COLO668 (cell line): ENCODE results near the gene NRP1.
A peak's percentile ranks its signal among the peaks of the same experiment; 100 is the strongest.

ENCODE experiments used
- DNase-seq: peaks from one replicate; lab custom pipeline; 2025; ENCODE audit not compliant: unreplicated experiment; lab: John Stamatoyannopoulos, UW

The NRP1 gene

GRCh38 chr10:33267708-33268107 is 66.8 kb downstream of the NRP1 start:
- no peak for DNase-seq

DNA sequence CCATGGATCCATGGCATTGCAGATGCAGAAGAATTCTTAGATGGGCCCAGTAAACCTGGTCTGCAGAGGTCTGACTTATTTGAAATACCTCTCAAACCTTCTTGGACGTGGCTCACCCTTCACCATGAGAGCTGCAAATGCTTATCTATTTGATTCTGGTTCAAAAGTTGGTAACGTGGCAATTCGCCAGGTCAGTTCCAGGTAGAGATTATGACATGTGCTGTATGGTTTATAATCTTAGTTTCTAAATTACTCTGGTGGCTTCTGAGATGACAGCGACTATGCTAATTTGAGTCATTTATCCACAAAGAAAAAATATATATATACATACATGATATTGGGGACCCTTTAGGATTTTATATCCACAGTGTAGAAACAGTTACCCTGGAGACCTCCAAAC is 68.8 kb downstream of the NRP1 start:
- no peak for DNase-seq

- DNase-seq, result no peak
These were observed 71.0 kb downstream of the NRP1 start for GRCh38 chr10:33263453-33263852.

DNA sequence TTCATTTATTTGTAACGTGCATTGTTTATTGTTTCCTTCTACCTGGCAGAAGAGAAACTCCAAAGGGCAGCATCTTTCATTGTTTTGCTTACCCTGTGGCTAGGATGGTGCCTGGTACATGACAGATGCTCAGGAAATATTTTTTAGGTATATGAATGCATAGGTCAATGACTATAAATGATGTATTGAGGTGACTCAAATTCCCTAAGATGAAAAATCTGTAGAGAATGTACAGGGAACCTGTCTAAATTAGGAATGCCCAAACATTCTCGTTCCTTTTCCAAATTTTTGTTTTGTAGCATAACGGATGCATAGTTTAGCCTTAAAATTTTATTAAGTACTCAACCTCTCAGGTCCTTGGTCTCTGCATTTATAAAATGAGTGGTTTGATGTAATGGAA is 71.6 kb downstream of the NRP1 start:
- no peak for DNase-seq

DNA sequence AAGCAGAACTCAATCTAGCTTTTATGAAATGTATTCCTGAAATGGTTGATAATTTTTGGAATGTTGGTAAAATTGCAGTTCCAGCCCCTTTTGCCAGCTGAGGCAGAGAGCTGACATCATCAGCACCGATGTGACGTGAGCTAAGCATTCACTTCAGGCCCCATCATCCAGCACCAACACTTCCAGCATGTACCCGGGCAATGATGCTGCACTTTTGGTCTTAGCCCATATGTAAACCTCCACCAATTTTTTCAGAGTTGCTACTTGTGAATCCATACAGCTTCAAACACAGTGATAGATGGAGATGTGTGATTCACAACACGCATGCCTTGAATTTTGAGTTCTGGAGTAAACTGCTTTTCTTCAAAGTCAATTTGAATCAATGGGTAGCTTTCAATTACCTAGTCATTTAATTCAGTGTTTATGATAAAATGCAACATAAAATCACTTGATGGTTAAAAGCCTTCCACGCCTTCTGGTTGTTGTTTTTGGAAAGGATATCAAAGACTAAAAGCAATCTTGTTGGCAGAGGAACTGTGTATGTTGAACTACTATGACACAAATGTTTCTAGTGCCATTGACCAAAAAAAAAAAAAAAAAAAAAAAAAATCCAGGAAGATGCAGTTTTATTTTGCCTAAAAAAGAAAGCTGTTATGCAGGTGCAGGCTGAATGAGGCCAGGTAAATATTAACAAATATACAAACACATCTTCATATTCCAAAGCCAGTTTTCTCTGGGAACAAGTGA is 73.9 kb downstream of the NRP1 start:
- peak; percentile 6 for DNase-seq

- no peak for DNase-seq
These were observed 75.5 kb downstream of the NRP1 start for GRCh38 chr10:33258967-33259366.

- no peak for DNase-seq
These were observed 76.9 kb downstream of the NRP1 start for GRCh38 chr10:33257439-33258080.

GRCh38 chr10:33256458-33256857 is 78.0 kb downstream of the NRP1 start:
- DNase-seq, result no peak

- no peak for DNase-seq
These were observed 79.8 kb downstream of the NRP1 start for GRCh38 chr10:33254556-33255160.

DNA sequence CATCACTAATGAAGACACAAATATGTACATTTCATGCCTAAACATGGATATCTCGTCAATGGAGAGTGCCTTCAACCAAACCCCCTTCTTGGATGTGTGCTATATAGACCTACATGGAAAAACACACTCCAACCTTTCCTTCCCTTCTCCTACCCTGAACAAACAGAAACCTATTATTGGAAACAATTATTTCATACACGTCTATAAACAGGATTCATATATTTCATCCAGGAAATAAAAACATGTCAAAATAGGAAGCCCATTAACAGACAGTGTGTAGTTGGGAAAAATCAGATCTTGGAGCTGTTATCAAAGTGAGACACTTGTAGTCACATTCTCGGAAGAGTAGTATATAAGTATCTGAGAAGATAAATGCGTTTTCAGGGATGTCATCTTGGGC is 81.1 kb downstream of the NRP1 start:
- no peak for DNase-seq

DNA sequence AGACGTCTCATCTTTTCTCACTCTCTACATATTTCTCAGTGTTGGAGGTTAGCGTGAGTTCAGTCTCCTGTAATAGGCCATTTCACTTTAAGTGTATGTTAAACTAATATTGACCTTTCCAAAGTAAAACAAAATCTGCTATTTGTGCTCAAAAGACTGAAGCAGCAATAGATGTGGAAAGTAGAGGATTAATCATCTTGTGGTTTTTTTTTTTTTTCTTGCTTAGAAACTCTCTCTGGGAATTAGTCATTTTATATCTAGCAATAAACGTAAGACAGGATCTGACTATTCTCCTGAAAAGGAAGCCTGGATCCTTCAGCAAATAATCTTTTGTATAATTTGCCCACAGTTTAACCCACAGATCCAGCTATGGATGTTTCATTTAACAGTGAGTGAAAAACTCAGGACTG is 81.7 kb downstream of the NRP1 start:
- DNase-seq, result no peak

GRCh38 chr10:33252324-33252723 is 82.1 kb downstream of the NRP1 start:
- no peak for DNase-seq

DNA sequence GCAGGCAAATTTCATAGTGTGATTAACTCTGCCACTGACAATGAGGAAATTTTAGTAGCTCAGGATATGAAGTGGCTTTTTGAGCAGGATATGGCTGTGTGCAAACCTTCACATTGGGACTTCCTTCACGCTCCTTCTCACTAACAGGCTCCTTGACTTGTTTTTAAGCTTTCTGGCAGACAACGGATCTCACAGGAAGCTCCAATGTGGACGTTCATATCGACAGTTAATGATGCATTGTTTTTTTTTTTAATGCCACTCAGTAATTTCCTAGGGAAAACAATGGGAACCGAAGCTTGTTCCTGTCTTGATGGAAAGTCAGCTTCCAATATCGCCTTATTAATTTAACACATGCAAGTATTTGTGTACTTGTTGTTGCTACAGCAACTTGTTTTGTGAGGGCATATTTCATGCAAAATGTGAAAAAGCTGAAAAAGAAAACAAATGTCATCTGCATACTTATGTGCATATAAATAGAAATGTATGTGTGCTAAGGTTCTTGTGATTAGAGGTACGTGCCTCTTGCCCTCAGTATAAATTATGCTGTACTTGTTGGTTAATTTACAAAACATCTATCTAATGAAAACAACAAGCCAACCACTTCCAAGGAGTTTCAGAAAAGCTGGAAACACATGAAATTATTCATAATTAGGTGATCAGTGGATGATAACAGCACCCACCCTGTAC is 84.7 kb downstream of the NRP1 start:
- no peak for DNase-seq

- DNase-seq, result no peak
These were observed 85.3 kb downstream of the NRP1 start for GRCh38 chr10:33249137-33249536.

GRCh38 chr10:33248638-33249037 is 85.8 kb downstream of the NRP1 start:
- DNase-seq, result no peak

DNA sequence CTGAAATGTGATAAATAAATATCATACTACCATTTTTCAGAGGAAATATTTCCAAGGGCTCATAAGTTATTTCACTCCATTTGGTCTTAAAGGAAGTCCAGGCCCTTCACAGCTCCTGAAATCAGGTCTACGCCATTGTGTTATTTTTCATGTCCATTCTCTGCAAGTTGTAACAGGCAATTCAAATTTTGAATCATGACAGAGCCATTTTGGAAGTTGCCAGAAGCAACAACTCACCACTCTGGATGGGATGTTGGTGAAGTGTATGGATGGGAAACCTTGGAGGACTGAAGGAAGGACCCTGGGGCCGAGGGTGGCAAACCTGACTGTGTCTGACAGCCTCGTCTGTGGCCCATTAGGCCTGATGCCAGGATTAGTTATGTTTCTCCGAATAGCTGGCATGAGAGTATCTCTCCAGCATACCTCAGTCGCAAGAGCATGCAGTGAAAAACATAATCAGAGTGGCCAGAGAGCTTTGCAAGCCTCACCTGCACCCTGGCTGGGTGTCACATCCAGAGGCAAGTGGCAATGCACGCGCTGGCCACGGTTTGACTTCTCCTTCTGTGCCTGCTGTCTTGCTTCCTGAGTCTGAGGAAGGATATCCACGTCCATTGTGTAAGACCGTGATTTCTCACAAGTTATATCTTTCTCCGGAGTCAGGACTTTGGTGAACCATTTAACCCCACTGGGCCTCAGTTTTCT is 87.1 kb downstream of the NRP1 start:
- DNase-seq, result no peak

- no peak for DNase-seq
These were observed 89.1 kb downstream of the NRP1 start for GRCh38 chr10:33245343-33245742.

DNA sequence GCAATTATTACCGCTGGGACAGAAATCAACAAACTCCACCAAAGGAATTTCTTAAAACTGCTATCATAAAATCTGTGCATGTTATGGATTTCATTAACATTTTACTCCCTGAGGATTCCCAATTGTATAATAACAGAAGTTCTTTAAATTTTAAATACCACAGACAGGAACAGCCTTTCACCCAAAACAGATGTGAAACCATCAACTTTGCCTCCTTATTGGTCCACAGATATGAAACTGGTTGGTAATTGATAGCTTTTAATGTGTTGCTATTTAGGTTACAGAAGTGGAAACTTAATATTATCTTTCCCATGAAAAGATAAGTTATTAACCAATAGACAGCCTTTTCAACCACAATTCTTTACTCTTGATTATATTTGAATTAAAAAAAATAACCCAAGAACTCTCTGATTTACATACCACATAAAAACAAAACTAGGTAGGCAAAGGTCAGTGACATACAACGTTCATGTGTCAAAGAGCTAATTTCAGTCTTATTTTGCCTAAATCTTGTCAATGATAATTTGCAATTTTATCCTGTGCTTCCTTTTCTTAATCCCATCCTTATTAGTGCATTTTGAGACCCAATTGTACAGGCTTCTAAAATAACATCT is 90.0 kb downstream of the NRP1 start:
- DNase-seq, result no peak

- no peak for DNase-seq
These were observed 90.8 kb downstream of the NRP1 start for GRCh38 chr10:33243703-33244102.

GRCh38 chr10:33242931-33243330 is 91.5 kb downstream of the NRP1 start:
- DNase-seq, result no peak

DNA sequence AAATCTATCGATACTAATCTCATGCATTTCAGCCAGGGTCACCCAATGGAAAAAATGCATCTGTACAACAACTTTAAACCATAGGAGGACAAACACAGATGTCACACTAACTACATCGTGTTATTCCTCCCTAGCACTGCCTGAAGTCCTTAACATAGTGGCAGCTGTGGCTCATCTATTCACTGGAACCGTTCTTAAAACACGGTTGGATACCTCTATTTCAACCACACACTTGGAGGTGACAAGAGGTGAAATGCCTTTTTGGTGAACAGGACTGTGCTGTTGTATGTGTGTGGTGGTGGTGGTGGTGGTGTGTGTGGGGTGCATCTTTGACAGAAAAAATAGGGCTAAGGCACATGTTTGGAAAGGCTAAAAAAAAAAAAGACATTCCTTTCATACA is 93.1 kb downstream of the NRP1 start:
- DNase-seq, result no peak
